HG02852 (cell line): ENCODE measurements around the gene HGFAC.

Experiments used
- ATAC-seq: cut with Tn5 transposase; IDR thresholded peaks from one replicate; pipeline ENCODE4 v1.9.1; 2021; ENCODE audit warnings: mild to moderate bottlenecking, moderate library complexity; ENCODE audit not compliant: unreplicated experiment

Gene HGFAC

DNA sequence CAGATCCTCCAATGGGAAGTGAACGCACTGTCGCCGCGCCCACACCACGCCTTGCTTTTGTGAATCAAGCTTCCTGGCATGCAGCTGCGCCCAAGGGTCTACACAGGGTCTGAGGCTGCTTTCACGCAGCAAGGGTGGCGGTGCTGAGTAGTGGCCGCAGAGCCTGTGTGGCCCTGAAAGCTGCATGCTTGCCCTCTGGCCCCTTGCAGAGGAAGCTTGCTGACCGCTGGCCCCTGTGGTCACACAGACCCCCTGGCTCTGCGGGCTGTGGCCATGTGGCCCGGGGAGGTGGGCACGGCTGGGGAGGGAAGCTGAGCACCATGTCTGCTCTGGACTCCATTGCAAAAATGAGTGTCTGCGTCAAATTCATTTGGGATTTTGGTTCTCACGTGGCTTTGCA, 30.1 kb downstream of the HGFAC start:
- ATAC-seq: no peak

DNA sequence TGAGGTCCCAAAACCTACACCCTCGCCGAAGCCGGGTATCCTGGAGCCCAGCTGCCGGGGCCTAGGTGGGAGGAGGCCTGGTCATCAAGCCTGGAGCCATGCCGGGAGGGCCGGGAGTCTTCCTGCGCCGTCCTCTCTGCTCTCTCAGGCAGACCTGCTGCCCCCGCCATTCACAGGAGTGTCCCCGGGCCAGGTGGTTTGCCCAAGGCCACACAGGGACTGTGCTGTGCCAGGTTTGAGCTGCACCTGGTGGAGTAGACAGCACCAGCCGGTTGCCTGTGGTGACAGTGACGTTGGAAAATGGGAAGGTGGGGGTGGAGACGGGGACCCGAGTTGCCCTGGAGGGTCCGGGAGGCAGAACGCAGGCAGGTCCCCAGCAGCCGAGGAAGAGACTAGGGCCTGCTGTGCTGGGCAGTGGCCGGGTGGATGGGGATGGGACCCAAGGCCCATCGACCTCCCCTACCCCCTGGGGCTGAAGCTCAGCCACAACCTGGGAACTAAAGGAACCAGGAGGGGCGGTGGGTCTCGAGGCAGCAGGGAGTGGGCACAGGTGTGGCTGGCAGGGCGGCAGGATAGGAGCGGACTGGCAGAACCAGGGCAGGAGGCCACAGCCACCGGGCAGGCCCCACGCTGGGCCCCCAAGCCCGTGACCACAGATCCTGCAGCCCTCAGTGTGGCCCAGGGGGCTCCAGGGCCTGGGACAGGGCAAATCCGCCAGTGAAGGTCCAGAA, 30.8 kb downstream of the HGFAC start:
- no peak for ATAC-seq

DNA sequence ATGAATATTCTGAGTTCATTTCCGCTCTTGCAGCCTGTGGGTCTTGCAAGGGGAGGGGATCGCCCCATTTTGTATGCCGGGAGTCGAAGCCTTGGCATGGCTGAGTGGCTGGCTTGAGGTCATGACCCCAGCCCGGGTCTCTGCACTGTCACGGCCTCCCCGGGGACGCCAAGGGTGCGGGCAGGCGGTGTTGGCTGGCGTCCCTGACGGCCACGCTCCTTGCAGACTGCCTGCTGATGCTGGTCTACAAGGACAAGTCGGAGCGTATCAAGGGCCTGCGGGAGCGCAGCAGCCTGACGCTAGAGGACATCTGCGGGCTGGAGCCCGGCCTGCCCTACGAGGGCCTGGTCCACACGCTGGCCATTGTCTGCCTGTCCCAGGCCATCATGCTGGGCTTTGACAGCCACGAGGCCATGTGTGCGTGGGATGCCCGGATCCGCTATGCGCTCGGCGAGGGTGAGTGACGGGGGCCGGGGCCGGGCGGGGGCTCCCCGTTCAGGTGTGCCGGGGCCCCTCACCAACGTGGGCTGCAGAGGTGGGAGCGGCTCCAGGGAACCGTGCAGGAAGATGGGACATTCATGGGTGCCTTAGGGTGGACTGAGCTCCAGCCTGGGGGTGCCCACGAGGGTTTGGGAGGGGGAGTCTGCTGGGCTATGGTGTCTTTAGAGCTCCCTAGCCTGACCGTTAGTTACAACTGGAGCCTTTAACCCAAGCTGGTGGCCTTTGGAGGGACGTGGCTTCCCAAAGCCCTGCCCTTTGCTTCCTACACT, 31.6 kb downstream of the HGFAC start:
- ATAC-seq: no peak

DNA sequence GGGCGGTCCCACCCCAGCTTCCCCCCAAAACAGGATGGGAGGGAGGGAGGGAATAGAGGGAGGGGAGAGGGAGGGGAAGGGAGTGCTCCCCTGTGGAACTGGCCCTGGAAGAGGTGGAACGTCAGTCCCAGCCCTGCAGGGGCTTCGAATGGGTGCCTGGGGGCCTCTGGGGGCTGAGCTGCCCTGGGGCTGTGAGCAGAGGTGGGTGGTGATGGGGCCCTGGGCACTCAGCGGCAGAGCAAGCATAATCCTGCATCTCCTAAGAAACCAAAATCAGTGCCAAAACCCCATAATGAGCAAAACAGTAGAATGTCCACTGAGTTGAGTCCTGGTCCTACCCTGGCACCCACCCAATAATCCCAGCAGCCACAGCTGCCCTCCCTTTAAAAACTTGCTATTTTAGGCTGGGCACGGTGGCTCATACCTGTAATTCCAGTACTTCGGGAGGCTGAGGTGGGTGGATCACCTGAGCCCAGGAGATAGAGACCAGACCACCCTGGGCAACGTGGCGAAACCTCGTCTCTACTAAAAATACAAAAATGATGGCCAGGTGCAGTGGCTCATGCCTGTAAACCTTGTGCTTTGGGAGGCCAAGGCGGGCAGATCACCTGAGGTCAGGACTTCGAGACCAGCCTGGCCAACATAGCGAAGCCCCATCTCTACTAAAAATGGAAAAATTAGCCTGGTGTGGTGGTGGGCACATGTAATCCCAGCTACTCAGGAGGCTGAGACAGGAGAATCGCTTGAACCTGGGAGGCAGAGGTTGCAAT, 32.4 kb downstream of the HGFAC start:
- ATAC-seq: no peak

DNA sequence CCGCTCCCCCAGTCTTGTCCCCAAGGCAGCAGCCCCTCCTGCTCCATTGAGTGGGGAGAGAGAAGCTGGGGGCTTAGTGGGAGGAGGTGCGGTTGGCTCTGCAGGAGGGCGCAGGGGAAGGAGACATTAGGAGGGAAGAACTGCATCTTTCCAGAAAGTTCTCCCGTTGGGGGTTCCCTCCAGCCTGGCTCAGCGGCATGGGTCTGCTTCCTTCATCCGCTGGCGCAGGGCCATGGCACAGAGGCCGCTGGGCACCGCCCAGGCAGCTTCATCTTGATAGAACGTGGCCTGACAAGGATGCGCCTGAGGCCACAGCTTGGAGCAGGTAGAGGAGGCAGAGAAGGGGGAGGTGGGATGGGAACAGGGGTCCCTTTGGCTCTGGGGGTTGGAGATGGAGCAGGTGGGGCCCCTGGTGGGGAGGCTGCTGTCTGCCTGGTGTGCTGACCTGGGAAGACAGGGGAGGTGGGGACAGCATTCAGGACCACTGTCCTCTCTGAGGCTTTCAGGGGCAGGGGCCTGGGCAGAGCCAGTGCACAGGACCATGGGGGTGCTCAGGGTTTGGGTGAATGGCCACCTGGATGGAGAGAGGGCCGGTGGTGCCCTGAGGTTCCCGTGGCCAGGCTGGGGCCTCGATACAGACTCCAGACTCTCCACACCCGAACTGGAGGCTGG, 33.4 kb downstream of the HGFAC start:
- ATAC-seq: no peak

DNA sequence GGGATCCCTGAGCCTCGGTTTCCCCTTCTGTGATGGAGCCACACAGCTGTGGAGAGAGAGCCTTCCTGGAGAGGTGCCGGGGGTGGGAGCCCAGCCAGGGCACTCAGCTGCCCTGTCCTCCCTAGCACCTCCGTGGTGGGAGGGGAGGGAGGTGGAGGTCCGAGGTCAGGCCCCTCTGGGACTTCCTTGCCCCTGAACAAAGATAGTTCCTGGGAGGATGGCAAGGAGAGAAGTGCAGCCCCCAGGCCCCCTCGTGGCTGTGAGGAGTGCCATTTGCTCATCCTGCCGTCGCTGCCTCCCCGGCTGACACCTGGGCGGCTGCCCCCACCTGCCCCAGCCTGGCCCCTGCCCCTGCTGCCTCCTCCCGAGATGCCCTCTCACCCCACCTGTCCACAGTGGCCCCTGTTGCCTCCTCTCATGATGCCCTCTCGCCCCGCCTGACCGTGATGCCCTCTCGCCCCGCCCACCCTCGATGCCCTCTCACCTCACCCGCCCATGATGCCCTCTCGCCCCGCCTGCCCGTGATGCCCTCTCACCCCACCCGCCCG, 34.0 kb downstream of the HGFAC start:
- no peak for ATAC-seq

DNA sequence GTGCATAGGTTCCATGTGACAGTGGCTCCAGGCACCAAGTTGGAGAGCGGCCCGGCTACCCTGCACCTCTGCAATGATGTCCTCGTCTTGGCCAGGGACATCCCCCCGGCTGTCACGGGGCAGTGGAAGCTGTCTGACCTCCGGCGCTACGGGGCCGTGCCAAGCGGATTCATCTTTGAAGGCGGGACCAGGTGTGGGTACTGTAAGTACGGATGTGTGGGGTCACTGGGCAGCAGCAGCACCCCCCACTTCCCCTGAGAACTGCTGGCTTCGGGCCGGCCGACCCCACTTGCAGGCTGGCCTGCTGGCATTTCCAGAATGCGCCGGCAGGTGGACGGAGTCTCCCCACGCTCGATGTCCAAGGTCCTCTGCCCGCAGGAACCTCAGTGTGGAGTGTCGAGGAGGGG, 34.6 kb downstream of the HGFAC start:
- no peak for ATAC-seq

DNA sequence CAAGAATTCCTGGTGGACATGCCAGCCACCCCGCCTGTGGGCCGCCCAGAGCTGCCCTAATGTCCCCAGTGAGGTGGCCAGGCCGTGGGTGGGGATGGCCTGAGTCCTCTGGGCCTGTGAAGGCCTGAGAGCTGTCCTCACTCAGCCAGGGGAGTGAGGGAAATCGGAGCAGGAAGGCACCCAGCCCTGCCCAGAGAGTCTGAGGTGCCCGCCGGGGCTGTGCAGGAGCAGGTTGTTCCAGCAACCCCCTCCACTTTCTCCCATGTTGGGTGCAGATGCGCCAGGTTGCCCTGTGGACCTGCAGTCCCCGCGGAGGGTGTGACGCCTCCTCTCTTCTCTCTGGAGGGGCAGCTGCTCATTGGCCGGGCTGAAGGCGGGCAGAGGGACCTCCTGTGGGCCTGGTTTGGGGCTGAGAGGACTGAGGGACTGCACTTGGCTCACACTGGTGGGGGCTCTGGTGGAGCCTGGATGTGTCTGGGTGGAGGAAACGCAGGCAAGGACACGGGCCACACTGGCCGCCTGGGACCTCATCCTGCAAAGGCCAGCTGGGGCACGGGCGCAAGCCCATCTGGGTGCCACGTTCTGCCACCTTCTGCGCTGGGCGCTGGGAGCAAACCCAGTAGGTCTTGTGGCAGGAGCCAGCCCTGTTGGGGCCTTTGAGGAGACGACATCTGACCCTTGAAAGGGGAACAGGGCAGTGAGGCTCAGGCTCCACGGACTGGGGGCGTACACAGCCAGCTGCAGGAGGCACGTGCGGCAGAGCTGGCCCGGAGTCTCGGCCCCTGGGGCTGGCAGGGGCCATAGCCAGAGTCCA, 35.4 kb downstream of the HGFAC start:
- no peak for ATAC-seq

DNA sequence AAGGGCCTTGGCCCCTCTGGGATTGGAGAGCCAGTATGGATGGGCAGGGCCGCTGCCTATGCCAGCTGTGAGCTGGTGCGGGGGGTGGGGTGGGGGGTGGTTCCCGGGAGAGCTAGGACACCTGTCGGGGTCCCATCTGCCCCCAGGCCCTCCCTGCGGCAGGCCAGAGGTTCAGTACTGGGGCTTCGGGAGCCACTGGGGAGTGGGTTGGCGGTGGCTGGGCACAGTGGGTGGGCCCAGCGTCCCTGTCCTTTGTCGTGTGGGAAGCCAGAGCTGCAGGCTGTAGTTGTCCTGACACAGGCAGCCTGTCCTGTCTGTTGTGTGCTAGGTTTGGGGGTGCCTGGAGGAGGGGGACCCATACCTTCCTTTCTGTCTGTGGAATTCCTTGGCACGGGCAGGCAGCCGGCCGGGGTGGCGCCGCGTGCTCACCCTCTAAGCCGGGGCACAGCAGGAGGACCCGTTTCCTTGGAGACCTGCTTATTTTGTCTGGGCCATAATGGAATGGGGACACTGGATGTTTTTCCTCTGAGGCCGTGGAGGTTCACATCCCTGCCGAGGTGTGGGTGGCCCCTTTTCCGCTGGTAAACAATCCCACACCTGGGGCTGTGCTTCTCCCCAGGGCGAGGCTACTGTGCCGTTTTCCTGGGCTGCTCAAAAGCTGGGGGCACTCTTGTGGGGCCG, 36.1 kb downstream of the HGFAC start:
- ATAC-seq: no peak

DNA sequence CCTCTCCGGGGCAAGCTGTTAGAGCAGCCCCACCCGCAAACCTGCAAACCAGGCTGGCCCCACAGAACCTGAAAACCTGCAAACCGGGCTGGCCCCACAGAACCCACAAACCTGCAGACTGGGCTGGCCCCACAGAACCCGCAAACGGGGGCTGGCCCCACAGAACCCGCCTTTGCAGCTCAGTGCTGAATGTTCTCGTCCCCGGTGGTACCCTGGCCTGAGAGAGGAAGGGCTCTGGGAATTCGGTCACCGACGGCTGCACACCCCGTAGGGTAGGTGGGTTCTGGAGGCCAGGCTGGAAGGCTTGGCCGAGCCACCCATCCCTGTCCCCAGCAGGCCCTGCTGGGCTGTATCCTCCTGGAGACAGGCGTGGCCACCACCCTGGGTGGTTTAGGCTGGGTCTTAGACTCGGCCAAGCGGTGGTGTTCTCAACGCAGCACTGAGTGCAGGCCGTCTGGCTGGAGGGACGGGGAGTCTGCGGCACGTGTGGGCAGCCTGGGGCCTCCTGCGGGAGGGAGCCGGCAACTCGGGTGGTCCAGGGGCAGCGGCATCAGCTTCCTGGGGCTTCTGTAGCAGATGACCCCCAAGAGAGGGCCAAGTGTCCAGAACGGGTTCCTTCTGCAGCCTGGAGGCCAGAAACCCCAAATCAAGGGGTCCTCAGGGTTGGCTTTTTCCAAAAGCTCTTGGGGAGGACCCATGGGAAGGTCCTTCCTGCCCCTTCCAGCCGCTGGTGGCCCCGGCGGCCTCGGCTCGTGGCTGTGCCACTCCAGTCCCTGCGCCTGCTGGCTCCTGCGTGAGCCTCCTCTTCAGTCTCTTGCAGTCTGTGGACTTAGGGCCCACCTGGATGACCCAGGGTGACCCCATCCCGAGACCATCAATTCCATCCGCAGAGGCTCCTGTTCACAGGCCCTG, 36.9 kb downstream of the HGFAC start:
- ATAC-seq: no peak

DNA sequence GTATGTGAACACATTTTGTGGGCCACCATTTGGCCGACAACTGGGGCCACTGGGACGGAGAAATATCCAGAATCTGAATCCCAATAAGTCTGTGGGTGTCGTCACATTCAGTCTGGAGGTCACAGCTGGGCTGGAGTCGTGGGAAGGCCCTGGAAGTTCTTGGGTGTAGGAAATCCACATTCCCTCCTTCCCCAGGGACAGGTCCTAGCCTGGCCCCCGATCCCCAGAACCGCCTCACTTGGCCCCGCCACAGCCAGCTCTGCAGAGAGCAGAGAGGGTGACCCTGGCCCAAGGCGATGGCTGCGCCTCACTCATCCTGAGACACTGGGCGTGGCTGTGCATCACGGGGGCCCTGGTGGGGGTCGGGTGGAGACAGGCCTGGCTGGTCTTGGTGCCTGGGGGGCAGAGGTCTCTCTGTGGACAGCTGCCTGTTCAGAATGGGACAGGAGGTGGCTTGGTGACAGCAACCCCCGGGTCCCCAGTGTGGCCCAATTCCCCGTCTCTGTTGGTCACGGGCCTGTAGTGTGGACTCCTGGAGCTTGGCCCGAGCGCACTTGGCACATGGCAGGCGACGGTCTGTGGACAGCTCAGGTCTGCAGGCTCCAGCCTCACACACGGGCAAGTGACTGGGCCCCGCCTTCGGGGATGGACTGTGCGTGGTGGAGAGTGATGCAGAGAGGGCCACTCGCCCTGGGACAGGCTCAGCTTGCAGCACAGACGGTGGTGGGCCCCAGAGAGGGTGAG, 37.8 kb downstream of the HGFAC start:
- no peak for ATAC-seq

DNA sequence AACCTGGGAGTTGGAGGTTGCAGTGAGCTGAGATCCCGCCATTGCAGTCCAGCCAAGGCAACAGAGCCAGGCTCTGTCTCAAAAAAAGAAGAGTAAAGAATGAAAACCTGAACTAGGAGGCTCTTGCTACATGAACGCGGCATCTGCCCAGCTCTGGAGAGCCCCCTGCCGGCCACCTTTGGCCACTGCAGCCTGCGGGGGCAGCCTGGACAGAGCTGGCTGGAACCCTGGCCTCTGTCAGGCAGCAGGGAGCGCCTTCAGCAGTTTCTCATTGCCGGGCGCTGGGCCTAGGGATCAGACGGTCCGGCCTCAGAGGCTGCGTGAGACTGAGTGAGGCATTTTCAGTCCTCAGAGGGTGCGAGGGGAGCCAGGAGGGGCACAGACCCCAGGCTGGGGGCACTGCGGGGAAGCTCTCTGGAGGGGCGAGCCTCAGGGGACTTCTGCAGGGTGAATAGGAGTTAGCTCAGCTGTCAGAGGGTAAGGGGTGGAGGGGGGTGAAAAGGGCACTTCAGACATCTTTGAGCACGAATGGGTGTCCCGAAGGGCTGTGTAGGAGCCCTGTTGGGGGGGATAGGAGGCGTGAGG, 38.9 kb downstream of the HGFAC start:
- no peak for ATAC-seq

DNA sequence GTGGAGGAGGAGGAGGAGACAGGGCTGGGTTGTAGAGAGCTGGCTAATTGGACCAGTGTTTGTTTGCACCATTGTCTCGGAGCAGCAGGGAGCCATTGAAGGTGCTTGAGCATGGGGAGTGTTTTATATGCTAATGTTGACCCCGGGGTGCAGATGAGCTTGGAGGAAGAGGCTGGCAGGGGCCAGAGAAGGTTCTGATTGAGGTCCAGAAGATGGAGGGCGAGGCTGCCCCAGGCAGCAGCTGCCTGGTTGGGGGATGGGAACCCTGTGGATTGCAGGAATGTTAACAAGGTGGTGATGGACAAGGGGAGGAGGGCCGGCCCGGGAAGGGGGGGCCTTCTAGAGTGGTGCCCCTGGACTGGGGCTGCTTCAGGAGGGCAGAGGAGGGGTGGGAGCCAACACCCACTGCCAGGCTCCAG, 39.4 kb downstream of the HGFAC start:
- ATAC-seq: no peak

DNA sequence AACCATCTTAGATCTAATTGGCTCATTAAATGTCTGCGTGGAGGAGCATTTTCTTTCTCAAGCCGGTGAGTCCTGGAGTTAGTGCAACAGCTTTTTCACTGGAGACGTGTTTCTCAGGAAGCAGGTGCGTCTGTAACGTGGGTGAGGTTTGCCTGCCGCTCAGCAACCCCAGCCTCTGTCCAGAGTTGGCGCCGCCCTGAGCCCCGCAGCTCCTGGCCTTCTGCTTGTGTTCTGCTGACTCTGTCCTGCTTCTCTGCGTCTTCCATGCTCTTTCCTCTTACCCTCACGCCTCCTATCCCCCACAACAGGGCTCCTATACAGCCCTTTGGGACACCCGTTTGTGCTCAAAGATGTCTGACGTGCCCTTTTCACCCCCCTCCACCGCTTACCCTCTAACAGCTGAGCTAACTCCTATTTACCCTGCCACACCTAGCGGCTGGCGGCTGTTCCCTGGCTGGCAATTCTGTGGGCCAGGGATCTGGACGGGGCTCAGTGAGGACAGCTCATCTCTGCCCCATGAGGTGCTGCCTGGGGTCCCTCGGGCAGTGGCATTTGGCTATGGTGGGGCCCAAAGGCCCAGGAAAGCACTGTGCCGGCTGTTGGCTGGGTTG, 40.1 kb downstream of the HGFAC start:
- no peak for ATAC-seq

DNA sequence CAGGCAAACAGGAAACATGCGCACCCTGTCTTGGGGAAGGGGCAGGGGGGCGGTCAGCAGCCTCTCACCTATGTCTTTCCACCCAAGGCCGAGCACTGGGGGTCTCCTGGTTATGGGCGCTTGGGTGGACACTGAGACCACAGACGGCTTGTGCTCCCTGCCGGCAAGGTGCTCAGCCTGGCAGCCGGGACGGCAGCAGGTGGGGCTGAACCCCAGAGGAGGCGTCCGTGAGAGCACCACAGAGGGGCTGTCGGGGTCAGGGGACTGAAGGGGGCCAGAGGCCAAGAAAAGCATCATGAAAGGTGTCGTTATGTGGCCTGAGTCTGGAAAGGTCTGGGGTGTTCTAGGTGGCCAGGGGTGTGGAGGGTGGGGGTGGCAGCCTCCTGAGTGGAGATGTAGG, 40.9 kb downstream of the HGFAC start:
- ATAC-seq: no peak

DNA sequence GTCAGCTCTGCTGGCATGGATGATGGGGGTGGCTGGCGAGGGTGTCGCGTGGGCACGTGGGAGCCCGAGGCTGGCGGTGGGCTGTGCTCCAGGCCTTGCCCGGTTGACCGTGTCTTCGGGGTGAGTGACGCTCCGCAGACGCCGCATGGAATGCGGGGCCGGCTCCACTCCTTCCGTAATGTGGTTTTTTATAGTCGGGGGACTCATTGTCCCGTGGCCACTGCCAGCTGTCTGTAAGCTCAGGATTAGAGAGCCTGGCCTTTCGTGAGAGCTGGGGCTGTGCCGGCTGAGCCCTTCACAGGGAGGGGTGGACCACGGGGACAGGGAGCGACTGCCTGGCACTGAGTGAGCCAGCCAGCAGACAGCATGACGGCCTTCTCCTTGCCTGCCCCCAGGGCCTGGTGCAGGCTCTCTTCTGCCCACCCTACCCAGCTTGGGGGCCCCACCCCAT, 41.7 kb downstream of the HGFAC start:
- ATAC-seq: no peak
